ENCODE measurements around the gene KCTD21. TPM values are rescaled to one million over a fixed set of nuclear protein-coding genes. Genes with fewer than 3 reads are reported as not detected.
"Not testable (repeated sequence)": the region's sequence is repeated elsewhere in the genome, so short reads cannot be mapped to it uniquely, and the experiment has no call there.

The KCTD21 gene
- total RNA-seq, result 1 to 10 TPM; 3.9 to 4.9 TPM

- ChIA-PET POLR2A (interaction anchor here (1.0 to 1.9 kb wide), 3 partner anchors 49 to 193 kb away, joined by 4 to 11 read pairs (median 4); partner anchors contain the start of genes ALG8 and NDUFC2), CTCF (interaction anchor here (0.6 to 2.1 kb wide), 5 partner anchors 49 to 376 kb away, joined by 3 to 7 read pairs (median 3); partner anchors contain the start of genes ALG8 and INTS4)
Measured at GRCh38 chr11:78188286-78189173, at the start of gene KCTD21, which contains the start of gene USP35. Gene KCTD21 (minus strand): TSS chr11:78188626. CDS start chr11:78174554, 14,072 bp downstream. Gene USP35 (plus strand): TSS chr11:78188919. CDS start chr11:78196246, 7,327 bp downstream.

GRCh38 chr11:78237293-78238046 is 49.0 kb upstream of the KCTD21 start:
- POLR2A ChIA-PET, result interaction anchor here (0.6 kb wide), 1 partner anchor 103 kb away, joined by 3 read pairs; no protein-coding TSS in a partner anchor

GRCh38 chr11:78234006-78234405 is 45.6 kb upstream of the KCTD21 start:
- POLR2A ChIA-PET, result no interaction called here
- CTCF ChIA-PET, result no interaction called here

More at GRCh38 chr11:78237293-78238046, 49.0 kb upstream of the KCTD21 start:
- CTCF ChIA-PET, result interaction anchor here (0.6 kb wide), 1 partner anchor 188 kb away, joined by 5 read pairs; no protein-coding TSS in a partner anchor

- CTCF ChIA-PET, POLR2A ChIA-PET: not testable (repeated sequence)
Measured at GRCh38 chr11:78233046-78233445, 44.6 kb upstream of the KCTD21 start.

- ChIA-PET POLR2A (no interaction called here), CTCF (no interaction called here)
Measured at GRCh38 chr11:78231962-78232501, 43.6 kb upstream of the KCTD21 start.

GRCh38 chr11:78230161-78230877 is 41.9 kb upstream of the KCTD21 start:
- POLR2A ChIA-PET, result no interaction called here

GRCh38 chr11:78229106-78229505 is 40.7 kb upstream of the KCTD21 start:
- CTCF ChIA-PET, result no interaction called here

More at GRCh38 chr11:78230161-78230877, 41.9 kb upstream of the KCTD21 start:
- CTCF ChIA-PET, result no interaction called here

GRCh38 chr11:78228467-78228866 is 40.0 kb upstream of the KCTD21 start:
- POLR2A ChIA-PET, result no interaction called here
- CTCF ChIA-PET, result interaction anchor here (0.6 to 1.7 kb wide), 6 partner anchors 187 to 336 kb away, joined by 3 to 5 read pairs (median 3); no protein-coding TSS in a partner anchor

More at GRCh38 chr11:78229106-78229505, 40.7 kb upstream of the KCTD21 start:
- POLR2A ChIA-PET, result no interaction called here

- POLR2A ChIA-PET, result no interaction called here
- CTCF ChIA-PET, result interaction anchor here (0.6 to 1.7 kb wide), 7 partner anchors 72 to 337 kb away, joined by 3 to 5 read pairs (median 3); no protein-coding TSS in a partner anchor
Measured at GRCh38 chr11:78227921-78228320, 39.5 kb upstream of the KCTD21 start.

GRCh38 chr11:78226684-78227680 is 38.6 kb upstream of the KCTD21 start:
- ChIA-PET POLR2A (no interaction called here), CTCF (interaction anchor here (0.7 to 1.7 kb wide), 5 partner anchors 72 to 338 kb away, joined by 3 to 5 read pairs (median 3); no protein-coding TSS in a partner anchor)

GRCh38 chr11:78224906-78225420 is 36.5 kb upstream of the KCTD21 start:
- ChIA-PET POLR2A (no interaction called here), CTCF (no interaction called here)

GRCh38 chr11:78224506-78224905 is 36.1 kb upstream of the KCTD21 start:
- ChIA-PET CTCF (no interaction called here), POLR2A (no interaction called here)

GRCh38 chr11:78223320-78223954 is 35.0 kb upstream of the KCTD21 start:
- POLR2A ChIA-PET, result no interaction called here
- CTCF ChIA-PET, result no interaction called here

- CTCF ChIA-PET, POLR2A ChIA-PET: not testable (repeated sequence)
Measured at GRCh38 chr11:78222726-78223125, 34.3 kb upstream of the KCTD21 start.

- POLR2A ChIA-PET, result no interaction called here
- CTCF ChIA-PET, result no interaction called here
Measured at GRCh38 chr11:78221396-78222315, 33.2 kb upstream of the KCTD21 start.
